ENCODE data around the gene DHODH.
"Not testable (repeated sequence)": the region's sequence is repeated elsewhere in the genome, so short reads cannot be mapped to it uniquely, and the experiment has no call there.

The DHODH gene

DNA sequence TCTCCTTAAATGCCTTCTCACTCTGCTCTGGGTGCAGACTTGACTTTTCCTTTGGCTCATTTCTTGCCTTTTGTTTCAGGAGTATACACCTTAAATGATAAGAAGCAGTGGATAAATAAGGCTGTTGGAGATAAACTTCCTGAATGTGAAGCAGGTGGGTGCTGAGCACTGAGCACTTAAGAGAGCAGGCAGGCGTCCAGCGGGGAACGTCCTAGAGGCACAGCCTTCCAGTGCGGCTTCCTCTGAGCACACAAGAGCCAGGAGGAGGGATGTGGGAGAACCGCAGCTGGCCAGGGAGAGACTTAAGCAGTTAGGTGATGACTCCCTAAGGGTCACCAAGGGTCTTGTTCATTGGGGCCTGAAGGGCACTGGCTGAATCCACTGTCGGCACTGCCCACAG, 48.8 kb downstream of the DHODH start:
- DNase-seq: not testable (repeated sequence)

DNA sequence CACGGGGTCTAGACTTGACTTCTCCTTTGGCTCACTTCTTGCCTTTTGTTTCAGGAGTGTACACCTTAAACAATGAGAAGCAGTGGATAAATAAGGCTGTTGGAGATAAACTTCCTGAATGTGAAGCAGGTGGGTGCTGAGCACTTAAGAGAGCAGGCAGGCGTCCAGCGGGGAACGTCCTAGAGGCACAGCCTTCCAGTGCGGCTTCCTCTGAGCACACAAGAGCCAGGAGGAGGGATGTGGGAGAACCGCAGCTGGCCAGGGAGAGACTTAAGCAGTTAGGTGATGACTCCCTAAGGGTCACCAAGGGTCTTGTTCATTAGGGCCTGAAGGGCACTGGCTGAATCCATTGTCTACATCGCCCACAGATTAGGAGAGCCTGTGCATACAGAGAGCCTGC, 50.5 kb downstream of the DHODH start:
- DNase-seq: not testable (repeated sequence)

DNA sequence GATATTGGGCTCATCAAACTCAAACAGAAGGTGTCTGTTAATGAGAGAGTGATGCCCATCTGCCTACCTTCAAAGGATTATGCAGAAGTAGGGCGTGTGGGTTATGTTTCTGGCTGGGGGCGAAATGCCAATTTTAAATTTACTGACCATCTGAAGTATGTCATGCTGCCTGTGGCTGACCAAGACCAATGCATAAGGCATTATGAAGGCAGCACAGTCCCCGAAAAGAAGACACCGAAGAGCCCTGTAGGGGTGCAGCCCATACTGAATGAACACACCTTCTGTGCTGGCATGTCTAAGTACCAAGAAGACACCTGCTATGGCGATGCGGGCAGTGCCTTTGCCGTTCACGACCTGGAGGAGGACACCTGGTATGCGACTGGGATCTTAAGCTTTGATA, 51.9 kb downstream of the DHODH start:
- DNase-seq: no peak

DNA sequence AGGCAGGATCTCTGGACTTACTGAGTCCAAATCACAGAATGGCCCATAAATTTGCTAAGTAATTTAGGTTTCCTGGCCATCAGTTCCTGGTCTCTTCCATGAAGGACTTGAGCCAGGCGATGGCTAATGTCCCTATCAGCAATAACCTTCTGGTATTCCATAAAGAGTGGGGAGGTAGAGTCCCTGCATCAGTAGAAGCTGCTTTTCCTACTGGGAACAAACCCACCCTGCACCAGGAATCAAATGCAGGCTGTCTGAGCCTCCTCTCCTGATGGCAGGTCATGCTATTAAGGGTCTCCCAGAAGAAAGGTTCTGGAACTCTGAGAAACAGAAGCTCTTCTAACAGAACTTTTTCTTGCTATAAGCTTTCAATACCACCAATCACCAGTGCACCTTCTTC, 53.0 kb downstream of the DHODH start:
- DNase-seq: no peak

DNA sequence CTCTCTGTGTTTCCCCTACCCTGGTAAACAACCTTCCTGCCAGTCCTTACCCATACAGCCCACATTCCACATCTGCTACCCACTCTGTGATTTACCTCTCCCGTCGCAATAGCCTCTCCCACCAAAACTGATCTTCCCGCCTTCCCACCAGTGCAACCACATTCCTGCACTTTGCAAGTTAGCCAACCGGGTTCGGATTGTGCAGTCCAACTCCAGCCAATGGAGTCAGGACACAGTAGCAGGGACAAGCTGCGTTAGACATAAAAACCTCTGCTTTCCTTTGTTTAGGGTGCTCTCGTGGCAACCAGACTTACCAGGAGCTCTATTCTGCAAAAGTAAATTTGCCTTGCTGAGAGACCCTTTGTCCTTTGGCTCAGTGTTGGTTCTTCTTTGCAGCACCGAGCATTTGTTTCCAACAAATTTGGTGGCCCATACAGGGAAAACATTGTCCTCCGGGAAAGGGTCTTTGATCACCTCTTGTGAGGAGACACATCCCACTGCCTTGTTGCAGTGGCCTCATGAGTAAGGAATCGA, 55.9 kb downstream of the DHODH start:
- no peak for DNase-seq

DNA sequence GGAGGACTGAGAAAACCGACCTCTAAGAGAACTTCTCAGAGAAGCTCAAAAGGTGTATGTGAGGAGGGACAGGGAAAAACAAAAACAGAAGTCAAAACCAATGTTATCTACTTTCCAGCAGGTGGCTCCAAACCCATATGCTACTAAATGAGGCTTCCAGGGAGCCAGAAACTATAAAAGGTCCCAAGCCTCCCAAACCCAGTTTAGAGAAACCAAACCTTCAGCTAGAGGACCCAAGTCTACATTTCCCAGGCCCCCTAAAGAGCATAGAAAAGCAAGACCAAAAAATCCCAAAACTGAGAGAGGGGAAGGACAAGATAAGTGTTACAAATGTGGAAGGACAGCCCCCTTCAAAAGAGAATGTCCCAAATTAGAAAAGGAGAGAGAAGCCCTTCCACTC, 58.2 kb downstream of the DHODH start:
- no peak for DNase-seq

DNA sequence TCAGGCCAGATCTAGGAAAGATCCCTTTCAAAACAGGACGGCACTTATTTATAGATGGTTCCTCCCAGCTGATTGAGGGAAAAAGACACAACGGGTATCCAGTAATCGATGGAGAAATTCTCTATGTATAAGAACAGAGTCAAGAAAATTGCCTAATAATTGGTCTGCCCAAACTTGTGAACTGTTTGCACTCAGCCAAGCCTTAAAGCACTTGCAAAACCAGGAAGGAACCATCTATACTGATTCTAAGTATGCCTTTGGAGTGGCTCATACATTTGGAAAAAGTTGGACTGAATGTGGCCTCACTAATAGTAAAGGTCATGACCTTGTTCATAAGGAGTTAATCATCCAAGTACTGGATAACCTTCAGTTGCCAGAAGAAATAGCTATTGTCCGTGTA, 60.4 kb downstream of the DHODH start:
- DNase-seq: no peak

DNA sequence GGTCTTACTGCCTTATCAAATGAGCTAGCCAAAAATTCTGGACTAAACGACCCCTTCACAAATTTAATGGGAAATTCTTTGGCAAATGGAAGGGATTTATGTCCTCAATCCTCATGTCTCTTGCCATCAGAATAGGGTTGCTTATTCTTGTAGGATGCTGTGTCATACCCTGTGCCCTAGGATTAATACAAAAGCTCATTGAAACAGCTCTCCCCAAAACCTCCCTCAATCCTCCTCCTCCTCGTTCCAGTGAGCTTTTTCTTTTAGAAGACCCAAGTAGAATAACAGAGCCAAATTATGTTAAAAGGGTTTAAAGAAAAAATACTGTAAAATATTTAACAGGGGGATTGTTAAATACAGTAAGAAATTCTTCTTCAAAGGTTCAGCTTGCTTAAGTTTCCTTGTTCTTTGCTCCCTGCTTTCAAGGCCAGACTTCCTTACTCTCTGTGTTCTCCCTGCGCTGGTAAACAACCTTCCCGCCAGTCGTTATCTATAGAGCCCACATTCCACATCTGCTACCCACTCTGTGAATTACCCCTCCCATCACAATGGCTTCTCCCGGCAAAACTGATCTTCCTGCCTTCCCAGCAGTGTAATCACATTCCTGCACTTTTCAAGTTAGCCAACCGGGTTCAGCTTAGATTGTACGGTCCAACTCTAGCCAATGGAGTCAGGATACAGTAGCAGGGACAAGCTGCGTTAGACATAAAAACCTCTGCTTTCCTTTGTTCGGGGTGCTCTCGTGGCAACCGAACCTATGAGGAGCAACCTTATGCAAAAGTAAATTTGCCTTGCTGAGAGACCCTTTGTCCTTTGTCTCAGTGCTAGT, 64.2 kb downstream of the DHODH start:
- no peak for DNase-seq

DNA sequence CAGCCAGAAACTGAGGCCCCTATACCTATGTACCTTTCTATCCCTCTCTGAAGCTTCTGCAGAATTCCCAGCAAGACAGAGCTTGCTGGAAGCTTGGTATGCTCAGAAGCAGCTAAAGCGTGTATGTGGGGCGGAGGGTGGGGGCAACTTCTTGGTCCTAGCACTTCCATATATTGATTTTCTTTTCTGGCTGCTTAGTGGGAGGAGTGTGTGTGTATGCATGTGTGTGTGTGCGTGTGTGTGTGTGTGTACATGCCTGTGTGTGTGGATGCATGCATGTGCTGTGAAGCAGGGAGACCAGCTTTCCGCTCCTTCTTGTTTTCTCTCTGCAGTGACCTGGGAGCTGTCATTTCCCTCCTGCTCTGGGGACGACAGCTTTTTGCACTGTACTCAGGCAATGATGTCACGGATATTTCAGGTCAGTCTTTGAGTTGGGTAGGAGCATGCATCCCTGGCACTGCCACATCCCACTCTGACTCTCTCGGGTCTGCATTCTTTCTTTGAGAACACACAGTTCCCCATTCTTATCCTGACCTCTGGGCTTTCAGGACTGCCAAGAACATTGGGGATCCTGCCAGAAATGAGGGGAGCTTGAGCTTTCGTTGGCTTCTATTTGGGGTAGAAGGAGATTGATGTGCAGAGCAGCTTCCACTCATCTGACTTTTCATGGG, 65.2 kb downstream of the DHODH start:
- DNase-seq: no peak

DNA sequence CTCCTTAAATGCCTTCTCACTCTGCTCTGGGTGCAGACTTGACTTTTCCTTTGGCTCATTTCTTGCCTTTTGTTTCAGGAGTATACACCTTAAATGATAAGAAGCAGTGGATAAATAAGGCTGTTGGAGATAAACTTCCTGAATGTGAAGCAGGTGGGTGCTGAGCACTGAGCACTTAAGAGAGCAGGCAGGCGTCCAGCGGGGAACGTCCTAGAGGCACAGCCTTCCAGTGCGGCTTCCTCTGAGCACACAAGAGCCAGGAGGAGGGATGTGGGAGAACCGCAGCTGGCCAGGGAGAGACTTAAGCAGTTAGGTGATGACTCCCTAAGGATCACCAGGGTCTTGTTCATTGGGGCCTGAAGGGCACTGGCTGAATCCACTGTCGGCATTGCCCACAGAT, 66.5 kb downstream of the DHODH start:
- not testable (repeated sequence) for DNase-seq

Measured in T1000 (cell line).